ENCODE measurements around the gene WDFY2. TPM values are rescaled to one million over a fixed set of nuclear protein-coding genes. Genes with fewer than 3 reads are reported as not detected.

WDFY2 gene
- total RNA-seq, 1 experiment from 2014 or later = 25.7 TPM

- TF ChIP-seq JAZF1 (CRISPR knock-in tag; IDR thresholded peaks at IDR 0.05) (no peak), RORB (CRISPR knock-in tag; IDR thresholded peaks at IDR 0.05) (no peak), ERG (CRISPR knock-in tag; IDR thresholded peaks at IDR 0.05) (no peak), MYBL2 (CRISPR knock-in tag; IDR thresholded peaks at IDR 0.05) (no peak), SOX15 (CRISPR knock-in tag; IDR thresholded peaks at IDR 0.05) (no peak), FOXJ3 (CRISPR knock-in tag; IDR thresholded peaks at IDR 0.05; ENCODE audit: borderline replicate concordance) (no peak), FOXP1 (CRISPR knock-in tag; IDR thresholded peaks at IDR 0.05; ENCODE audit: borderline replicate concordance) (no peak)
These were observed 28.6 kb downstream of the WDFY2 start (continued) for GRCh38 chr13:51612867-51613266.

- CTCF ChIA-PET = no interaction called here
- DNase-seq (ENCODE audit: low spot score) = no peak
- H3K27ac Mint-ChIP-seq = no peak overlapping the region; the same call in 1 of the 2 replicates
- peaks cover 57% of the 10 kb centered on the region for H3K4me1 Mint-ChIP-seq
- no peak for ATAC-seq
- H3K4me3 Mint-ChIP-seq = no peak overlapping the region
- TF ChIP-seq ZBTB21 (CRISPR knock-in tag; IDR thresholded peaks at IDR 0.05; ENCODE audit: borderline replicate concordance) (no peak), FOXP4 (CRISPR knock-in tag; IDR thresholded peaks at IDR 0.05) (no peak), TEAD1 (CRISPR knock-in tag; IDR thresholded peaks at IDR 0.05) (no peak), PREB (CRISPR knock-in tag; IDR thresholded peaks at IDR 0.05; ENCODE audit: borderline replicate concordance) (no peak), NFYB (CRISPR knock-in tag; conservative IDR thresholded peaks at IDR 0.05; ENCODE audit: low read depth) (no peak)
- no peaks in the 10 kb centered on the region for H3K36me3 Mint-ChIP-seq
- H3K9me3 Mint-ChIP-seq = no peaks in the 10 kb centered on the region
- H3K27me3 Mint-ChIP-seq (ENCODE audit: low read depth) = no peaks in the 10 kb centered on the region
- POLR2A ChIA-PET = interaction anchor here (1.0 kb wide), 1 partner anchor 10 kb away, joined by 3 read pairs; no protein-coding TSS in a partner anchor
These were observed 29.3 kb downstream of the WDFY2 start for GRCh38 chr13:51613535-51613934.

GRCh38 chr13:51614350-51614786, 30.1 kb downstream of the WDFY2 start:
- Mint-ChIP-seq H3K9me3 (no peaks in the 10 kb centered on the region), H3K4me3 (no peak overlapping the region), H3K4me1 (peaks cover 56% of the 10 kb centered on the region), H3K36me3 (no peaks in the 10 kb centered on the region), H3K27me3 (ENCODE audit: low read depth) (no peaks in the 10 kb centered on the region), H3K27ac (0 out of 2 replicates have a peak overlapping the region, but pooled peaks have one; percentile 73)
- DNase-seq (ENCODE audit: low spot score) (no peak), ATAC-seq (peak; percentile 35)
- no peak for TF ChIP-seq RELA (CRISPR knock-in tag; IDR thresholded peaks at IDR 0.05; ENCODE audit: borderline replicate concordance)
- TF ChIP-seq IRF2 (CRISPR knock-in tag; IDR thresholded peaks at IDR 0.05; ENCODE audit: borderline replicate concordance, low read depth) = no peak
- no peak for TF ChIP-seq ATF1 (CRISPR knock-in tag; IDR thresholded peaks at IDR 0.05)
- TF ChIP-seq ZNF281 (CRISPR knock-in tag; IDR thresholded peaks at IDR 0.05) = no peak
- TF ChIP-seq ZNF138 (CRISPR knock-in tag; conservative IDR thresholded peaks at IDR 0.05) = no peak
- TF ChIP-seq ZNF121 (CRISPR knock-in tag; IDR thresholded peaks at IDR 0.05) = no peak
- TF ChIP-seq TEAD1 (CRISPR knock-in tag; IDR thresholded peaks at IDR 0.05) = no peak
- no peak for TF ChIP-seq ESRRA (CRISPR knock-in tag; IDR thresholded peaks at IDR 0.05; ENCODE audit: borderline replicate concordance)
- TF ChIP-seq JUN (CRISPR knock-in tag; IDR thresholded peaks at IDR 0.05) = no peak
- no peak for TF ChIP-seq ATF3 (CRISPR knock-in tag; conservative IDR thresholded peaks at IDR 0.05)
- no peak for TF ChIP-seq MLX (CRISPR knock-in tag; IDR thresholded peaks at IDR 0.05)
- CTCF ChIA-PET = interaction anchor here (0.6 kb wide), 1 partner anchor 155 kb away, joined by 3 read pairs; no protein-coding TSS in a partner anchor
- POLR2A ChIA-PET = interaction anchor here (1.0 kb wide), 1 partner anchor 9 kb away, joined by 3 read pairs; no protein-coding TSS in a partner anchor

All from WTC11 (cell line).